Panc1 (cell line): ENCODE data around the gene ATP6V1B1. TPM values are rescaled to one million over a fixed set of nuclear protein-coding genes. Genes with fewer than 3 reads are reported as not detected.

Source experiments
- ATAC-seq: fragments of 200-7000 bp; cut with Tn5 transposase; 2 replicates; pipeline ENCODE4 v1.9.1; 2020; ENCODE audit warnings: mild to moderate bottlenecking, moderate library complexity
- BruUV-seq: library from RNA; stranded (reverse); fragments of 400-500 nt; replicated peaks from 2 replicates; lab custom pipeline; 2021; lab: Mats Ljungman, UMichigan
- CTCF ChIA-PET: fragments of 300-600 bp; sonication (Branson Sonifier 250); formaldehyde crosslinking; loops from one replicate; lab custom pipeline; 2022; ENCODE audit warnings: antibody characterized with exemption; lab: Charles Lee
- POLR2A ChIA-PET: fragments of 300-600 bp; sonication (Branson Sonifier 250); formaldehyde crosslinking; loops from one replicate; lab custom pipeline; 2022; ENCODE audit warnings: antibody characterized with exemption; lab: Charles Lee
- DNase-seq: peaks from one replicate; pipeline ENCODE4 v3.0.0-alpha.2; 2010; ENCODE audit warnings: low read depth, low spot score
- H3K27ac ChIP-seq: 2 replicates; pipeline ENCODE4 v1.5.1; 2011; ENCODE audit warnings: mild to moderate bottlenecking, low read length, inconsistent platforms
- H3K27me3 ChIP-seq: fragments of 200-500 bp; sonication (Bioruptor generic); 2 replicates; pipeline ENCODE4 v1.6.0; 2014; ENCODE audit warnings: low read length, inconsistent platforms; ENCODE audit not compliant: control insufficient read depth, insufficient read depth
- H3K36me3 ChIP-seq: fragments of 200-500 bp; sonication (Bioruptor generic); 2 replicates; pipeline ENCODE4 v1.5.1; 2014; ENCODE audit warnings: inconsistent platforms, mild to moderate bottlenecking, low read length, moderate library complexity; ENCODE audit not compliant: control insufficient read depth, insufficient read depth
- H3K4me1 ChIP-seq: 2 replicates; pipeline ENCODE4 v1.5.1; 2011; ENCODE audit warnings: inconsistent platforms, mild to moderate bottlenecking, low read length, moderate library complexity; ENCODE audit not compliant: control insufficient read depth, insufficient read depth
- H3K4me3 ChIP-seq, 2 experiments: 2 replicates each; pipeline ENCODE4 v1.5.1; 2011 to 2012; ENCODE audit warnings: low read depth in 2 of 2, low read length in 2 of 2, mild to moderate bottlenecking in 2 of 2, inconsistent platforms in 1 of 2, moderate library complexity in 1 of 2
- H3K9me3 ChIP-seq: fragments of 200-500 bp; sonication (Bioruptor generic); 2 replicates; pipeline ENCODE4 v1.5.1; 2014; ENCODE audit warnings: low read depth, mild to moderate bottlenecking, inconsistent platforms, low read length, moderate library complexity; ENCODE audit not compliant: control insufficient read depth, insufficient read depth
- CTCF ChIP-seq: fragments of 450-650 bp; IDR thresholded peaks from 2 replicates; pipeline ENCODE4 v1.5.1; 2017; ENCODE audit warnings: mild to moderate bottlenecking
- POLR2AphosphoS5 ChIP-seq: IDR thresholded peaks from 2 replicates; pipeline ENCODE4 v1.6.1; 2012; ENCODE audit warnings: mild to moderate bottlenecking, low read depth, low read length, moderate library complexity
- SIN3A ChIP-seq: IDR thresholded peaks from 2 replicates; pipeline ENCODE4 v1.6.1; 2012; ENCODE audit warnings: low read depth, mild to moderate bottlenecking, low read length, moderate library complexity, borderline replicate concordance; ENCODE audit not compliant: insufficient read depth
- TCF7L2 ChIP-seq: IDR thresholded peaks from 2 replicates; pipeline ENCODE4 v1.6.1; 2011; ENCODE audit warnings: mild to moderate bottlenecking, low read depth, low read length, inconsistent platforms
- in situ Hi-C: cut with HindIII; loops from 2 replicates; pipeline ENCODE4 v1.10.0; 2016; ENCODE audit warnings: low sequenced_read_pairs, low pct_unique_long_range_greater_than_20kb
- intact Hi-C: fragments of 100-400 bp; cut with micrococcal nuclease; formaldehyde crosslinking; loops from one replicate; pipeline ENCODE4 v1.10.0; 2022; ENCODE audit not compliant: unreplicated experiment
- total RNA-seq: library from RNA; stranded (reverse); gene quantifications from one replicate; pipeline ENCODE4 v1.2.1, GENCODE V29; 2021; ENCODE audit not compliant: unreplicated experiment
- TF ChIP-seq, protein P1 (sequence below), 2 experiments: IDR thresholded peaks; 2 replicates each; pipeline ENCODE4 v1.6.1; 2011 to 2012; ENCODE audit warnings: low read depth in 2 of 2, control low read depth in 1 of 2, low read length in 1 of 2, mild to moderate bottlenecking in 1 of 2, moderate library complexity in 1 of 2; ENCODE audit not compliant: insufficient read depth in 1 of 2

The ATP6V1B1 gene
- total RNA-seq, 1 experiment from 2014 or later, result 0.18 TPM

GRCh38 chr2:70934981-70935380 is 719 bp upstream of the ATP6V1B1 start:
- TF ChIP-seq, protein P1, sequence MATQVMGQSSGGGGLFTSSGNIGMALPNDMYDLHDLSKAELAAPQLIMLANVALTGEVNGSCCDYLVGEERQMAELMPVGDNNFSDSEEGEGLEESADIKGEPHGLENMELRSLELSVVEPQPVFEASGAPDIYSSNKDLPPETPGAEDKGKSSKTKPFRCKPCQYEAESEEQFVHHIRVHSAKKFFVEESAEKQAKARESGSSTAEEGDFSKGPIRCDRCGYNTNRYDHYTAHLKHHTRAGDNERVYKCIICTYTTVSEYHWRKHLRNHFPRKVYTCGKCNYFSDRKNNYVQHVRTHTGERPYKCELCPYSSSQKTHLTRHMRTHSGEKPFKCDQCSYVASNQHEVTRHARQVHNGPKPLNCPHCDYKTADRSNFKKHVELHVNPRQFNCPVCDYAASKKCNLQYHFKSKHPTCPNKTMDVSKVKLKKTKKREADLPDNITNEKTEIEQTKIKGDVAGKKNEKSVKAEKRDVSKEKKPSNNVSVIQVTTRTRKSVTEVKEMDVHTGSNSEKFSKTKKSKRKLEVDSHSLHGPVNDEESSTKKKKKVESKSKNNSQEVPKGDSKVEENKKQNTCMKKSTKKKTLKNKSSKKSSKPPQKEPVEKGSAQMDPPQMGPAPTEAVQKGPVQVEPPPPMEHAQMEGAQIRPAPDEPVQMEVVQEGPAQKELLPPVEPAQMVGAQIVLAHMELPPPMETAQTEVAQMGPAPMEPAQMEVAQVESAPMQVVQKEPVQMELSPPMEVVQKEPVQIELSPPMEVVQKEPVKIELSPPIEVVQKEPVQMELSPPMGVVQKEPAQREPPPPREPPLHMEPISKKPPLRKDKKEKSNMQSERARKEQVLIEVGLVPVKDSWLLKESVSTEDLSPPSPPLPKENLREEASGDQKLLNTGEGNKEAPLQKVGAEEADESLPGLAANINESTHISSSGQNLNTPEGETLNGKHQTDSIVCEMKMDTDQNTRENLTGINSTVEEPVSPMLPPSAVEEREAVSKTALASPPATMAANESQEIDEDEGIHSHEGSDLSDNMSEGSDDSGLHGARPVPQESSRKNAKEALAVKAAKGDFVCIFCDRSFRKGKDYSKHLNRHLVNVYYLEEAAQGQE (IDR thresholded peaks at IDR 0.05; ENCODE audit: insufficient read depth in 1 of 2, low read depth in 2 of 2, low read length in 1 of 2), result no peak
- TF ChIP-seq SIN3A, result no peak
- TF ChIP-seq POLR2AphosphoS5, result no peak
- TF ChIP-seq TCF7L2, result no peak
- TF ChIP-seq CTCF, result no peak
- H3K9me3 ChIP-seq, result no peaks in the 10 kb centered on the region
- H3K27ac ChIP-seq, result no peak overlapping the region
- no peaks in the 10 kb centered on the region for H3K36me3 ChIP-seq
- ATAC-seq, result no peak
- no TSS peak for BruUV-seq
- ChIA-PET POLR2A (no interaction called here), CTCF (interaction anchor here (0.6 kb wide), 1 partner anchor 15 kb away, joined by 4 read pairs; no protein-coding TSS in a partner anchor)
- in situ Hi-C loops, result no loop called here
- intact Hi-C loops, result no loop called here
- no peaks in the 10 kb centered on the region for H3K4me1 ChIP-seq
- H3K4me3 ChIP-seq, result no peak overlapping the region
- no peak for DNase-seq
- H3K27me3 ChIP-seq, result no peaks in the 10 kb centered on the region

DNA sequence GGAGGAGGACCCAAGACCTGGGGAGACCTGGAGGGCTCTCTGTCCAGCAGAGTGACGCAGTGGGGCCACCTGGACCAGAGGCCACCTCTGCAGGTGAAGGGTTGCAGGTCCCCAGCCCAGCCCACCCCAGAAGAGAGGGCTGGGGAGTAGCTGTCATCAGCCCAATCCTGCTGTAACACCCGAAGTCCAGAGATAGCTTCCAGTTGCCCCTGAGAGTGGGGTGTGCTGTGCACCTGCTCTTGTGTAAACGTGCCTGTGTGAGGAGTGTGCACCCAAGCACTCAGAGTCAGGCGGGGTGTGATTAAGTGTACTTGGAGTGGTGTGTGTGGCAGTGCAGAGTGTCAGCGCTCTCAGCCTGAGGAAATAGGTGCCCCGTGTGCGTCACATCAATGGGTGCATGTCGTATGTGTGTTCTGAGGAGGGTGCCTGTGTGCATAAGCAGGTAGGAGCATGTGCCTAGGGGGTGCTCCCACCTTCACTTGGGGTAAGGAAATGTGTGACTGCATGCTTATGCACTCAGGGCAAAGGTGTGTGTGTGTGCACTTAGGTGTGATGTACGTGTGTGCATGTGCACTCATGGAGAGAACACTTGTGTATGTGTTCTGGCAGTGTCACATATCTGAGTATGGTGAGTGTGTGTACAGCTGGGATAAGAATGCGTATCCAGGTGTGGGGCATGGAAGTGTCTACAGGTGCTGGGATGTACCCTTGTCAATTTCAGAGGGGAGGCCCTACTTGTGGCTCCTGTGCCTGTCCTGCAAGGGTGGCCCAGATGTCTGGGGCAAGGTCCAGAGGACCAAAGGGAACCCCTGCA is 672 bp downstream of the ATP6V1B1 start:
- intact Hi-C loops, result no loop called here
- no TSS peak for BruUV-seq

More for the DNA sequence above, 672 bp downstream of the ATP6V1B1 start:
- H3K36me3 ChIP-seq, result no peaks in the 10 kb centered on the region
- H3K9me3 ChIP-seq, result no peaks in the 10 kb centered on the region
- POLR2A ChIA-PET, result interaction anchor here (0.6 to 1.4 kb wide), 2 partner anchors 18 to 385 kb away, joined by 3 to 6 read pairs; no protein-coding TSS in a partner anchor
- DNase-seq (no peak), ATAC-seq (no peak)
- H3K4me3 ChIP-seq, result no peak overlapping the region
- in situ Hi-C loops, result no loop called here
- H3K27me3 ChIP-seq, result no peaks in the 10 kb centered on the region
- TF ChIP-seq SIN3A (no peak), CTCF (no peak)
- no peaks in the 10 kb centered on the region for H3K4me1 ChIP-seq
- CTCF ChIA-PET, result interaction anchor here (0.6 kb wide), 1 partner anchor 28 kb away, joined by 3 read pairs; no protein-coding TSS in a partner anchor
- H3K27ac ChIP-seq, result no peak overlapping the region
